Astrocyte of the cerebellum (primary cell): ENCODE data around the gene CHAF1A.

Experiments used
- DNase-seq: peaks from one replicate; pipeline ENCODE4 v3.0.0-alpha.2; 2011; ENCODE audit warnings: low read depth
- H3K4me3 ChIP-seq: 2 replicates; pipeline ENCODE4 v1.5.1; 2011; ENCODE audit warnings: mild to moderate bottlenecking, low read depth, low read length, moderate library complexity
- in situ Hi-C: cut with HindIII; loops from 2 replicates; pipeline ENCODE4 v1.10.0; 2017; ENCODE audit warnings: low sequenced_read_pairs
- TF ChIP-seq, protein P1 (sequence below): IDR thresholded peaks from 2 replicates; pipeline ENCODE4 v1.5.1; 2012; ENCODE audit warnings: low read length, low read depth, moderate library complexity, mild to moderate bottlenecking; ENCODE audit errors: missing control alignments

Gene CHAF1A

DNA sequence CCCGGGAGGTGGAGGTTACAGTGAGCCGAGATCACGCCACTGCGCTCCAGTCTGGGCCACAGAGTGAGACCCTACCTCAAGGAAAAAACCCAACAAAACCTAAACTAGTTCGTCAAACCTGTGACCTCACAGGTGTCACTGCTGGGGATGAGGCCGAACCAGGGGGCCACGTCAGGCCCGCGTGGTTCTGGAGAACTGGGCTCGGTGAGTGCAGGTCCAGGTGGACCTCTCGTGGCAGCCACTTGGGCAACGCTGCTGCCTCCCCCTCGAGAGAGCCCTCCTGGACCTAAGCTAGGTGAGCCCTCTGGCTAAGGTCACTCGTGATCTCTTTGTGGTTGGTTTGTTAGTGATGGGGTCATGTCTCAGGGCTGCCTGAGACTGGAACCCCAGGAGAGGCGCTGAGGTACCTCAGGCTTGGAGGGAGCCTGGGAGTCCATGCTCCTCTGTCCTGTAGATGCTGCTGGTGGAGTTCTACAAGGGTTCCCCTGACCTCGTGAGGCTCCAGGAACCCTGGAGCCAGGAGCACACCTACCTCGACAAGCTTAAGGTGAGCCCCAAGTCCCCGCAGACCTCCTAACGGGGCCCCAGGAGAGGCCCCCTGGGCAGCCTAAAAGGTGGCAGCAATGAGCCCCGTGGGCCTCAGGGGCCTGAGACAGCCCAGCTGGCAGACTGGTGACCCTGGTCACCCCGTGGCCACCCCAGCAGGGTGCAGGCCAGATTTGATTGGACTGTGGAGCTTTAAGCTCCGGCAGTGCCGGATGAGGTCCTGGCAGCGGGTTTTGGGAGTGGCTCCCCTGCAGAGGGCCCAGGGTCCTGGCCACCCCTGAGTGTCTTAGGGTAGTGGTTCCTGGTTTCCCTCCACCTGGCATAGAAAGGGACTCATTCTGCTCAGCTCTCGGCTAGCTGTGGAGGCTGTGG, 43.5 kb upstream of the CHAF1A start:
- in situ Hi-C loops: no loop called here
- no peak for DNase-seq
- TF ChIP-seq, protein P1, sequence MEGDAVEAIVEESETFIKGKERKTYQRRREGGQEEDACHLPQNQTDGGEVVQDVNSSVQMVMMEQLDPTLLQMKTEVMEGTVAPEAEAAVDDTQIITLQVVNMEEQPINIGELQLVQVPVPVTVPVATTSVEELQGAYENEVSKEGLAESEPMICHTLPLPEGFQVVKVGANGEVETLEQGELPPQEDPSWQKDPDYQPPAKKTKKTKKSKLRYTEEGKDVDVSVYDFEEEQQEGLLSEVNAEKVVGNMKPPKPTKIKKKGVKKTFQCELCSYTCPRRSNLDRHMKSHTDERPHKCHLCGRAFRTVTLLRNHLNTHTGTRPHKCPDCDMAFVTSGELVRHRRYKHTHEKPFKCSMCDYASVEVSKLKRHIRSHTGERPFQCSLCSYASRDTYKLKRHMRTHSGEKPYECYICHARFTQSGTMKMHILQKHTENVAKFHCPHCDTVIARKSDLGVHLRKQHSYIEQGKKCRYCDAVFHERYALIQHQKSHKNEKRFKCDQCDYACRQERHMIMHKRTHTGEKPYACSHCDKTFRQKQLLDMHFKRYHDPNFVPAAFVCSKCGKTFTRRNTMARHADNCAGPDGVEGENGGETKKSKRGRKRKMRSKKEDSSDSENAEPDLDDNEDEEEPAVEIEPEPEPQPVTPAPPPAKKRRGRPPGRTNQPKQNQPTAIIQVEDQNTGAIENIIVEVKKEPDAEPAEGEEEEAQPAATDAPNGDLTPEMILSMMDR: no peak
- H3K4me3 ChIP-seq: no peak overlapping the region

DNA sequence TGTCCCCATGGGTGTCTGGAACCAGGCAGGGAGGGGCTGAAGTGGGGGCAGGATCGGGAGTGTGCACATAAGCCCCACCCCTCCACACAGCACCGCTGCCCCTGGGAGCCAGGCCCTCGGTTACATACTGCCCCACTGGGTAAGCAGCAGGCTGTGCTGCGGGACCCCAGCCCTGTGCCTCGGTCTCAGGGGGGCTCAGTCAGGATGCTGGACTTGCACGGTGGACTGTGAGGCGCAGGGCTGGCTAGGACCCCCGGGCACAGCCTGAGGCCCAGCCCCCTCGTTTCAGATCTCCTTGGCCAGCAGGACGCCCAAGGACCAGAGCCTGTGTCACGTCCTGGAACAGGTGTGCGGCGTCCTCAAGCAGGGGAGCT, 42.8 kb upstream of the CHAF1A start:
- DNase-seq: no peak
- in situ Hi-C loops: no loop called here
- H3K4me3 ChIP-seq: no peak overlapping the region
- TF ChIP-seq, protein P1: no peak

DNA sequence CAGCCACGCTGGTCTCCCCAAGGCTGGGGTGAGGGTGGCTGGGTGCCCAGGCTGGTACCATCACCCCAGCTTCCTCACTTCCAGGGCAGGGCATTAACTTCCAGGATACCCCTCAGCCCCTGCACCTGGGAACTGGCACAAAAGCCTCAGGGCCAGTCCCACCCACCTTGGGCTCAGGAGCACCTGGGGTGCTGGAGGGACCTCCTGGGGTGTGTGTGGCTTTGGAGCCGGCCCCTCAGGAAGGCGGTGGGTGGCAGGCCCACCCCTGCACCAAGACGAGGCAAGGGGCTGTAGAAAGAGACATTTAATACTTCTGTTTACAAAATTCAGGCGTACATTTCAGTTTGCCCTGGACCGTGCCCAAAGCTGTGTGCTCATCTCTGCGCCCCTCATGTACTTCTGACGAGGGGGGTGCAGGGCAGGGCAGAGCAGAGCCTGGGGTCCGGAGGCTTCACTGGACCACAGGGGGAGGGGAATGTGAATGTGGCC, 42.3 kb upstream of the CHAF1A start:
- in situ Hi-C loops: no loop called here

DNA sequence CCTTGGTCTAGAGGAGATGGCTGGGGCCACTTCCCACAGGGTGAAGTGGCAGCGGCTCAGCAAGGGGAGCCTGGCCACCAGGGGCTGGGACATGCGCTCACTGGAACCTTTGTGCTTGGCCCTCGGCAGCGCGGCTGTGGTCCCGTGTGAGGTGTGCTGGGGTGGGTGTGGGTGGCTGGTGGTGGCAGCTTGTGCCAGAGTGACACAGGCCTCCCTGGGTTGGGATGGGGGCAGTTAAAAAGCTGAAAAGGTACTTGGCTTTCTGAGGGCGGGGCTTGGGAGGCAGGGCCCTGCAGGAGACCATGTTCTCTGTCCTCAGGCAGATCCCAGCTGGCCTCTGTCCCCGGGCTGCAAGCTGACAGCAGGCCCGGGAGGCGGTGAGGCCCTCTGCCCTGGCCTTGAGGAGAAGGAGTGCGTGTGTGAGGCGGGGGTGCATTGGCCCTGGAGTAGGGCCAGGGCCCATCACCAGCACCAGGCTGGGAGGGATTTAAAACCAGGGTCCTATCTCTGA, 41.7 kb upstream of the CHAF1A start:
- in situ Hi-C loops: no loop called here
- TF ChIP-seq, protein P1: no peak
- H3K4me3 ChIP-seq: no peak overlapping the region
- DNase-seq: no peak

More for the DNA sequence above, 42.3 kb upstream of the CHAF1A start:
- DNase-seq: no peak
- H3K4me3 ChIP-seq: no peak overlapping the region
- TF ChIP-seq, protein P1: no peak

DNA sequence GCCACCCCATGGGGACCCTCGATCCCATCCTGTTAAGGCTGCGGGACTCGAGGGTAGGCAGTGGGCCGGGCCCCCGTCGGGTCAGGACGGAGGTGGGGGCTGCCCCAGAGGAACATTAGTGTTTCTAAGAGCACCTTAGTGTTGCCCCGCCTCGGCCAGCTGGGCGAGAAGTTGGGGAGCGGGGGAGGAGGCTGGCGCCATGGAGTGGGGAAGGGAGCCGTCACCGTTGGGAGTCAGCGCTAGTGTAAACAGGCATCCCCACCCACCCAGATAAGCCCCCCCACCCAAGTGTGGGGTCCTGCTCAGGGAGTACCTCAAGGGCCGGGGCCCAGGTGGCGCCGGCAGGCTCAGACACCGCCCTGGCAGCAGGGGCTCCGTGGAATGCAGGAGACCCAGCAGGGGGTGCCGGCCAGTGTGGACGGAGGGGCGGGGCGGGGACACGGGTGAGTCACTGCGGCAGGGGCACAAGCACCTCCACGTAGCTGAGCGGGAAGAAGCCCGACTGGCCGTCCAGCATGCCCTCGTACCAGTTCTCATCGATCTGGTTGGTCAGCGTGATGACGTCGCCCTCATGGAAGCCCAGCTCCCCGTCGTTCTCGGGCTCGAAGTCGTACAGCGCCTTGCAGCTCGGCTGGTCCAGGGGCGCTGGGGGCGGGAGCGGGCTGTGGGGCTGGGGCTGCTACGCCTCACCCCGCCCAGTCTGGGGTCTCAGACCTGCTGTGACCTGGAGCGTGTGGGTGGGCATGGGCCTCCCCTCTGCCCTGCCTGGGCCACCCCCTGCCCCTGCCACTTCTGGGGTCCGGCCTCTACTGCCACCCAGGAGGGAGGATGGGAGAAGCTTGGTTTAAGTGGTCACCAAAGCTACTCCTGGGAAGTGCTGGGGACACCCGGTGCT, 41.0 kb upstream of the CHAF1A start:
- H3K4me3 ChIP-seq: no peak overlapping the region
- no peak for DNase-seq
- TF ChIP-seq, protein P1: no peak
- in situ Hi-C loops: no loop called here
